ENCODE data around the gene PINK1. TPM values are rescaled to one million over a fixed set of nuclear protein-coding genes. Genes with fewer than 3 reads are reported as not detected.

PINK1 gene
- total RNA-seq, 1 donor from 2014 or later, result 62.5 TPM

DNA sequence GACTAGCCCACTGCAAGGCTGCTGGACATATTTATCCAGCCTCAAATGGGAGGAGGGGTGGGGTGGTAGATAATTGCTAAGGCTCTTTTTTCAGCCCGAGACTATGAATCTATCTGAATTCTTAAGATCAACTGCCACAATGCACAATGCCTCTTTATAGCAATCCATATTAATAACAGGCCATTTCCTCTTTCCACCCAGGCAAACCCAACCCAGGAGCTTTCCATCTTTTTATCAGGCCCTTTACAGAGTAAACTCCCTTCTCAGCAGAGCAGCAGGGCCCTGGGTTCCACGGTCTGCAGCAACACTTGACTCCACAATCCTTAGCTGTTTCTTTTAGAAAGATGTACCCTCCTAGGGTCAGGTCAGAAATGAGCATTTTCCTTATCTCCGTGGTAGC, 27.1 kb downstream of the PINK1 start:
- H3K36me3 ChIP-seq, result peaks cover 42% of the 10 kb centered on the region
- peaks cover 18% of the 10 kb centered on the region for H3K4me1 ChIP-seq
- peak overlapping the region; percentile 99 for H3K4me3 ChIP-seq
- H3K27ac ChIP-seq, result peak overlapping the region; percentile 82
- ATAC-seq (no peak), DNase-seq (no peak)
- TF ChIP-seq, protein P1, sequence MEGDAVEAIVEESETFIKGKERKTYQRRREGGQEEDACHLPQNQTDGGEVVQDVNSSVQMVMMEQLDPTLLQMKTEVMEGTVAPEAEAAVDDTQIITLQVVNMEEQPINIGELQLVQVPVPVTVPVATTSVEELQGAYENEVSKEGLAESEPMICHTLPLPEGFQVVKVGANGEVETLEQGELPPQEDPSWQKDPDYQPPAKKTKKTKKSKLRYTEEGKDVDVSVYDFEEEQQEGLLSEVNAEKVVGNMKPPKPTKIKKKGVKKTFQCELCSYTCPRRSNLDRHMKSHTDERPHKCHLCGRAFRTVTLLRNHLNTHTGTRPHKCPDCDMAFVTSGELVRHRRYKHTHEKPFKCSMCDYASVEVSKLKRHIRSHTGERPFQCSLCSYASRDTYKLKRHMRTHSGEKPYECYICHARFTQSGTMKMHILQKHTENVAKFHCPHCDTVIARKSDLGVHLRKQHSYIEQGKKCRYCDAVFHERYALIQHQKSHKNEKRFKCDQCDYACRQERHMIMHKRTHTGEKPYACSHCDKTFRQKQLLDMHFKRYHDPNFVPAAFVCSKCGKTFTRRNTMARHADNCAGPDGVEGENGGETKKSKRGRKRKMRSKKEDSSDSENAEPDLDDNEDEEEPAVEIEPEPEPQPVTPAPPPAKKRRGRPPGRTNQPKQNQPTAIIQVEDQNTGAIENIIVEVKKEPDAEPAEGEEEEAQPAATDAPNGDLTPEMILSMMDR (IDR thresholded peaks at IDR 0.05), result no peak
- no peaks in the 10 kb centered on the region for H3K27me3 ChIP-seq
- H3K9me3 ChIP-seq, result no peaks in the 10 kb centered on the region
- intact Hi-C loops (cut with DNase I), result no loop called here

DNA sequence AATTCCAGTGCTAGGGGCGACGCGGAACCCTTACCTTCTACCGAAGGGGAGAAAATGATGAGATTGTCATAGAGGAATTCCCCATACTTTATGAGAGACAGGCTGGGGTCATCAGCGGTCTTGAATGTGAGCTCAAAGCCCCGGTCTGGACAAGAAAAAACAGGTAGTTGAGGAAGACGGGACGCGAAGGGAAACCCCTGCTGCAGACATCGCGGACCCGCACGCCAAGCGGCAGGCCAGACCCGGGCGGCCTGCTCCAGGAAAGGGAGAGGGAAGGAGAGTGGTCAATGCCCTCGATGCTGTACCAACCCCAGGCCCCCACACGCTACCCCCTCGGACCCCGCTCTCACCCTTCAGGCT, 27.6 kb downstream of the PINK1 start:
- TF ChIP-seq, protein P1 (IDR thresholded peaks at IDR 0.05), result no peak
- ATAC-seq, result no peak
- Histone ChIP-seq H3K27me3 (no peaks in the 10 kb centered on the region), H3K36me3 (peaks cover 37% of the 10 kb centered on the region), H3K9me3 (no peaks in the 10 kb centered on the region), H3K4me1 (peaks cover 18% of the 10 kb centered on the region), H3K4me3 (peak overlapping the region; percentile 99), H3K27ac (peak overlapping the region; percentile 82)
- DNase-seq, result no peak
- intact Hi-C loops (cut with DNase I), result no loop called here

GRCh38 chr1:20661207-20662109, 28.2 kb downstream of the PINK1 start, which contains the start of gene DDOST:
Gene DDOST, minus strand, starts transcription at chr1:20661369. Its CDS starts 19 bp downstream, at chr1:20661350.
- H3K4me3 ChIP-seq, result peak within 1 kb of the TSS; percentile 99
- TF ChIP-seq, protein P1 (IDR thresholded peaks at IDR 0.05), result peak; percentile 52
- ATAC-seq (peak; percentile 98), DNase-seq (peak; percentile 99)
- H3K4me1 ChIP-seq, result peaks cover 18% of the 10 kb centered on the region
- intact Hi-C loops (cut with DNase I), result no loop called here
- H3K9me3 ChIP-seq, result no peaks in the 10 kb centered on the region
- H3K27me3 ChIP-seq, result no peaks in the 10 kb centered on the region
- H3K36me3 ChIP-seq, result peaks cover 31% of the 10 kb centered on the region
- H3K27ac ChIP-seq, result peak within 1 kb of the TSS; percentile 87

DNA sequence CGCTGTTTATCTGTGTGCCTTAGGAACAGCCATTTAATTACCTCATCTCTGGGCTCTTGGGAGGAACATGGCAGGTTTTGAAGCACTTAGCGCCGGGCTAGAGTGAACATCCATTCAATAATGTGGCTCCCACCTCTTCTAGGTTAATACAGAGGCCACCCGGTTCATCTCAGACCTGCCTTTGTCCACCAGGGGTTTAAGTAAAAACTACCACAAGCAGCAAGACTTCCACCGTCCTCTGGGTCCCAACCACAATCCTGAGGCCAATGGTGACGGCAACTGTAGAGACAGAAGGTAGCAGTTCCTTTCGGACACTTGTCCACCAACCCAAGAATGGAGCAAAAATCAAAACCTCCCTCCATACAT, 28.8 kb downstream of the PINK1 start:
- TF ChIP-seq, protein P1 (IDR thresholded peaks at IDR 0.05), result no peak

GRCh38 chr1:20663365-20663764, 30.1 kb downstream of the PINK1 start:
- H3K4me1 ChIP-seq, result peaks cover 18% of the 10 kb centered on the region
- intact Hi-C loops (cut with DNase I), result no loop called here
- H3K36me3 ChIP-seq, result peaks cover 12% of the 10 kb centered on the region
- no peak for ATAC-seq
- TF ChIP-seq, protein P1 (IDR thresholded peaks at IDR 0.05), result no peak
- DNase-seq, result no peak
- H3K4me3 ChIP-seq, result no peak overlapping the region
- no peaks in the 10 kb centered on the region for H3K27me3 ChIP-seq
- H3K27ac ChIP-seq, result no peak overlapping the region
- H3K9me3 ChIP-seq, result no peaks in the 10 kb centered on the region

More for the DNA sequence above, 28.8 kb downstream of the PINK1 start:
- no peak for ATAC-seq
- peak overlapping the region; percentile 87 for H3K27ac ChIP-seq
- no peak for DNase-seq
- H3K4me1 ChIP-seq, result peaks cover 18% of the 10 kb centered on the region
- intact Hi-C loops (cut with DNase I), result no loop called here
- H3K36me3 ChIP-seq, result peaks cover 25% of the 10 kb centered on the region
- peak overlapping the region; percentile 99 for H3K4me3 ChIP-seq
- H3K9me3 ChIP-seq, result no peaks in the 10 kb centered on the region
- H3K27me3 ChIP-seq, result no peaks in the 10 kb centered on the region
